Left renal pelvis (tissue), 4 donors: ENCODE results near the gene MDC1. TPM values are rescaled to one million over a fixed set of nuclear protein-coding genes. Genes with fewer than 3 reads are reported as not detected.
A peak's percentile ranks its signal among the peaks of the same experiment; 100 is the strongest.
"Not testable (repeated sequence)": the region's sequence is repeated elsewhere in the genome, so short reads cannot be mapped to it uniquely, and the experiment has no call there.

Source experiments
- DNase-seq, 4 donors: peaks; one replicate each; pipeline ENCODE4 v3.0.0-alpha.2; 2013; ENCODE audit warnings: low read depth in 4 of 4, low spot score in 3 of 4
- polyA plus RNA-seq, 4 donors: library from polyadenylated mRNA; unstranded; fragments of 120-200 nt; gene quantifications; one replicate each; pipeline ENCODE4 v1.2.1, GENCODE V29; 2013; ENCODE audit not compliant: insufficient read length in 4 of 4

Gene MDC1
- 10 to 100 TPM; 34.7 to 49.0 (median 45.2) TPM for polyA plus RNA-seq

GRCh38 chr6:30717129-30717844 is at the start of gene MDC1:
MDC1 (minus strand) TSS chr6:30717281; CDS start chr6:30715175, 2,106 bp downstream.
- peak; percentile 97 to 99 (median 99) for DNase-seq

GRCh38 chr6:30766461-30767157 is 49.5 kb upstream of the MDC1 start:
- no peak for DNase-seq

- not testable (repeated sequence) for DNase-seq
Measured at GRCh38 chr6:30765495-30765894, 48.4 kb upstream of the MDC1 start.

- not testable (repeated sequence) for DNase-seq
Measured at GRCh38 chr6:30764490-30765043, 47.5 kb upstream of the MDC1 start.

- no peak for DNase-seq
Measured at GRCh38 chr6:30763618-30764489, 46.8 kb upstream of the MDC1 start.

DNA sequence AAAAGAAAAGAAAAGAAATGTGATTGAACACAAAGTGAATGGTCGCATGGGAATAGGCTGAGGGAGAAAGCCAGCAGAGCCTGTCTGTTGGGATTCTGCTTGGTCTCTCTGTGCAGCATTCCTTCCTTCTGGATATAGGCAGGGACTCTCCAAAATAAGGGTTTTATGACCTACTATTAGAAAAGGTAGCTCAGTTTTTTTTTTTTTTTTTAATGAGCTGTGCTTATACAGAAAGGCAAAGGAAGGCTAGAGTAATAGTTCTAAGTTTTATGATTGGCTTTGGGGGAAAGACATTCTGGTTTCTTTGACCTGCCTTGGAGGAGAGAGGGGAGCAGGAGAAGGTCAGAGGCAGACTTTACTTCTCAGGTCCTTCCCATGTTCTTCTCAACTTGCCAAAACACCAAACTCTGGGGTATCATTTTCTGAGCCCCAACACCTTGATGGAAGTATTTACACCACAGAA is 46.1 kb upstream of the MDC1 start:
- no peak for DNase-seq

DNA sequence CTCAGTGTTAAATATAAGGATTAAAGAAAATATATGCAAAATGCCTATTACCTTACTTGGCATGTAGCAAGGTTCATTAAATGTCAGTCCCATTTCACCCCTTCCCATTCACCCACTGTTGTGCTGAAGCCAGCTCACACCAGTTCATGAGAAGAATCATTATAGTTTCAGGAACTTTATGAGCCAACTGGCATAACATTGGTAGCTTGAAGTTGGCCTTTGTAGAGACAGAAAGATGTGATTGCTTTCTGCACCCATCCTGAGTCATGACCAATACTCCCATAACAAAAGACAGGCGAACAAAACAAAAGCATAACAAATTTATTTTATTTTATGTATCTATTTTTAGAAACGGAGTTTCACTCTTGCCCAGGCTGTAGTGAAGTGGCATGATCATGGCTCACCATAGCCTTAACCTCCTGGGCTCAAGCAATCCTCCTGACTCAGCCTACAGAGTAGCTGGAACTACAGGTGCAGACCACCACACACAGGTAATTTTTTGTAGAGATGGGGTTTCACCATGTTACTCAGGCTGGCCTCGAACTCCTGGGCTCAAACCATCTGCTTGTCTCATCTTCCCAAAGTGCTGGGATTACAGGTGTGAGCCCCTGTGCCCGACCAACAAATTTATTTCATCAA is 44.8 kb upstream of the MDC1 start:
- DNase-seq = no peak

DNA sequence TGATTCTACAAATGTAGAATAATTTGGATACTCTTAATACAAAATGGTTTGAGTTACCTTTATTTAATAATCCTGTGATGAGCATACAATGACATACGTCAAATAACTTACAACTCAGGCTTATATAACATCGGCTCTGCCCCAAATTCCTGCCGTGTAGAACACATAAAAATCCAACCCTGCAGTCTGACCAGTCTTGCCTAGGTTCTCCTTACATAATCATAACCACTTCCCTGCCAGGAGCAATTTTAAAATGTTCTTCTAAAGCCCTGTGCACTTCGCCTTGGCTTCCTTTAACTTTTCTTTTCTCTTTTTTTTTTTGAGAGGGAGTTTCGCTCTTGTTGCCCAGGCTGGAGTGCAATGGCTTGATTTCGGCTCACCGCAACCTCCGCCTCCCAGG is 43.5 kb upstream of the MDC1 start:
- no peak for DNase-seq

- no peak for DNase-seq
Measured at GRCh38 chr6:30759575-30760239, 42.6 kb upstream of the MDC1 start.

DNA sequence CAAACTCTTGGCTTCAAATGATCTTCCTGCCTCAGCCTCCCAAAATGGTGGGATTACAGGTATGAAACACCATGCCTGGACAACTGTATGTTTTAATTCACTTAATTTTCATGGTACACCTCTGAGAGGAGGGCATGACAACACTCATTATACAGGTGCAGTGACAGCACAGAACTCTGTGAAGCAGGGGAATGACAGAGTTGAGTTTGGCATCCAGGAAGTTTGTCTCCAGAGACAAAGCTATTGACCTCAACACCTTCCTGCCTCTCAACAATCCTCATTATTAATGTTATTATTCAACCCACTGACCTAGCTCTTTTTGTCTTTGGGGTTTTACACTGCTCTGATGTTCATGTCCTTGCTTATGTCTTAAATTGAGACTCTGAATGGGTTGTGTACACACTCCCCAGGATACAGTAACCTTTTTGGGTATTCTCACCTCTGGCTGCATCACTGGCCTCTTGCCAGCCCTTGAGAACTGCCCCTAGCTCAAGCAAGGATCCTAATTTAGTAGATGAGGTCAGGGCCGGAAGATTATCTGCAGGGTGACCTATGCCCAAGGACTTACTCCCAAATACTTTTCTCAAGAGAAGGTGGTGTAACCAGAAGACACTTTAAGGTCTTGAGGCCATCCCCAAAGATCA is 40.3 kb upstream of the MDC1 start:
- DNase-seq = no peak

DNA sequence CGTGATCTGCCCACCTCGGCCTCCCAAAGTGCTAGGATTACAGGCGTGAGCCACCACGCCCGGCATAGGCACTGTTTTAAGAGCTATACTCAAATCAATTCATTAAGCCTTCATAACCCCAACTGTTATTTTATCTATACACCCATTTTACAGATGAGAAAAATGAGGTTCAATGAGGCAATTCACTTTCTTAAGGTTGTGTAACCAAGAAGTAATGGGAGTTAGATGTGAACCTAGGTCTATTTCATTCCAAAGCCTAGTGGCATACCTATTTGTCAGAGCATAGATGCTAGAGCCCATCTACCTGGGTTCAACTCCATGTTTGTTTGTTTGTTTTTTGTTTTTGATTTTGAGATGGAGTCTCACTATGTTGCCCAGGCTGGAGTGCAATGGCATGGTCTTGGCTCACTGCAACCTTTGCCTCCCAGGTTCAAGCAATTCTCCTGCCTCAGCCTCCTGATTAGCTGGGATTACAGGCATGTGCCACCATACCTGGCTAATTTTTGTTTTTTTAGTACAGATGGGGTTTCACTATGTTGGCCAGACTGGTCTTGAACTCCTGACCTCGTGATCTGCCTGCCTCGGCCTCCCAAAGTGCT is 39.4 kb upstream of the MDC1 start:
- DNase-seq = not testable (repeated sequence)

DNA sequence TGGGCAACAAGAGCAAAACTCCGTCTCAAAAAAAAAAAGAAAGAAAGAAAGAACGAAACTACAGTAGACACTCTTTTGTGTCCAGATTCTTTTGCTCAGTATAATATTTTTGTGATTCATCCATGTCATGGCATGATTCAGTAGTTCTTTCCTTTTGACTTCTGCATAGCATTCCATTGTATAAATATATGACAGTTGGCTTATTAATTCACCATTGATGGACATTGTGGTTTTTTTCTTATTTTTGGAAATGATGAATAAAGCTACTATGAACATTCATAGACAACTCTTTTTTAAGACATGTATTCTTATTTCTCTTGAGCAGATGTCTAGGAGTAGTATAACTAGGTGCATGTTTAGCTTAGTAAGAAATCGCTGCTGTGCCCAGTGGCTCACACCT is 37.5 kb upstream of the MDC1 start:
- DNase-seq = no peak

DNA sequence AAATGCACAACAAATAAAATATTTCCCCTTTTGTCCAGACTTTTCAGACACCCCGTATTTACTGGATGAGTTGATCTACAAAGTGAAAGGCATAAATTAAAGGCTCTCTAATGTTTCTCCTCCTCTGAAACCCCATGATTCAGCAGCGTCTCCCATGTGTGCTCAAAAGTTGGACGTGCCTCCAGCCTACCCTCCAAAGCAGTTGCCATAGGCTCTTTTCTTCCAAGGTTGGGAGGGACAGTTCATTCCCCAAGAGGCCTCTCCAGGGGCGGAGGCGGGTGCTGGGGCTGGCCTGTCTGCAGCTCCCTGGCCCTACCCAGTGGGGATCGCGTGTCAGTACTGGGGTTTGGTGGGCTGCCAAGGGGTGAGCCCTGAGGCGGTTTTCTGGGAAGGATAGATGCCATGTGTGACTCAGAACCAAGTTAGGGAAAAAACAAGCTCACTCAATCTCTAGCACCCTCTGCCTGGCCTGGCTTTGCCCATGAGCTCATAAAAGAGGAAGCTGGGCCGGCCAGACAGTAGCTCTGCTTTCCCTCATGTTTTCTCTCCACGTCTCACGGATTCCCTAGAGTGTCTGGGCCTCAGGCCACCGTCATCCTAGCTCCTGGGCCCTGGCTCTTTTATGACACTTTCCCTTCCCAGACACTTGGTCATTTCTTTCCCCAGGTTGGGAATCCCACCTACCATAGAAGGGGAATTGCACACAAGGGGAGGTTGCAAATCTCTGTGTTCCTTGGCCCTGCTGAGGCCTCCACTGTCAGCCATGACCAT is 35.3 kb upstream of the MDC1 start:
- DNase-seq = no peak

DNA sequence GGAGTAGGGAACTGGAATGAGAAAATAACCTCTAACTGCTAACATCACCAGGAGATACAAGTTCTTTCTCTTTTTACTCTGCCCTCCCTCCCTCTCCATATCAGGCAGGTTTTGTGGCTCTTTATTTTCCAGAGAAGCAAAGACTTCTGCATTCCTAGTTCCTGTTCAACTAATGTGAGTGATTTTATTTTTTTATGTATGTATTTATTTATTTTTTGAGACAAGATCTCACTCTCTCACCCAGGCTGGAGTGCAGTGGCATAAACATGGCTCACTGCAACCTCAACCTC is 33.2 kb upstream of the MDC1 start:
- no peak for DNase-seq

DNA sequence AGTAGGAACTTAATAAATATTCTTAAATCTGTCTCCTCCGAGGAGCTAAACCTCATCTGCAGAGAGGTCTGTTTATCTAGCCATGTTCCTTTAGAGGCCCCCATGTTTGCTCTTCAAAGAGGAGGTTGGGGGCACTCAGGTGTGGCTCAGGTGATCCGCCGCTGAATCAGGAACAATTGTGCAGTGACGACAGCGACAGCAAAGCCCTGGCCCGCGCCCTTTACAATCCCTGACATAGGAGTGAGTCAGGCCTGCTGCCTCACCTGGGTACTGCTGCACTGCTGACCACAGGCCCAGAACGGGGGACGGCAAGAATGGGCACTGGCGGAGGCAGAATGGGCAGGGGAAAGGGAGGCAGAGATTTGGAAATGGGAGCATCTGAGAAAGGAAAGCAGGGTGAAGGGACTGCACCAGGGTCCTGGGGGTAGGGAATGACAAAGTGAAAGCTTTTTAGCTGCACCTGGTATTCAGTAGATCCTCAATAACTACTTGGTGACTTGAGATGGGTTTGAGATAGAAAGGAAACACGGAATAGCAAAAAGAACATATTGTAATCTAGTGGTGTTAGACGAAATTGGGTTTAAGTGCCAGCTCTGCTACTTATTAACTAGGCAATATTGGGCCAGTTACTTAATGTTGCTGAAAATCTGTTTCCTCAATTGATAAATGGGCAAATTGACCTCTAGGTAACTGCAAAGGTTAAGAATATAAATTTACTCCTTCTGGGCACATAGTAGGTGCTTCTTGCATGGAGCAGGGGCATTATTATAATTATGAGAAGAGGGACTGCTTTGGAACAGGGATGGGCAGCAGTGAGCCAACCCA is 32.7 kb upstream of the MDC1 start:
- no peak for DNase-seq

DNA sequence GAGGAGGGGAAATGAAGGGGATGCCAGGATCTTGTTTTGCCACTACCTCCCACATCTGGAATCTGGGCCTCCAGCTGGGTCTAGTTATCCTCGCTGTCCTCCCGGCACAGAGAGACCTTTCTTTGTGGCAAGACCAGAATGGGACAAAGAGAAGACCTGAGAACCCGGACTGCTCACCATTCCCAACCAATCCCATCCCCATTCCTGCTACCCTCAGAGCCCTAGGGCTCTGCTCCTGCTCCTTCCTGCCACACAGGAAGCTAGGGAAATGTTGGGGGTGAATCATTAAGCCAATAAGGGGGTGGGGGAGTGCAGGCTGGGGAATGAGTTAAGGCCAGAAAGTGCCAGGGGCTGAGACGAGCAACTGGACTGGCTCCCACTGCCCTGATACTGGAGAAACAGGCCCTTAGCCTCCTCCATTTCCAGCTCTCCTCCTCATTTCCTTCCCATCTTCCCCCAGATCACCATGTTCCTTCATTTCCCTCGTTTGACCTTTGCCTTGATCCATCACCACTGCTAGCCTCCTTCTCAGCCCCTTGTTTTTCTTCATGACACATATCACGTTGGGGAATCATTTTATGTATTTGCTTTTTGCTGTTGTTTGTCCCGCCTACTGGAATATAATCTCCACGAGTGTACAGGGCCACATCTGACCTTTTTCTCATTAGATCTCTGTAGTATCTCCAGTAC is 31.9 kb upstream of the MDC1 start:
- DNase-seq = no peak
